Stomach (tissue), 9 donors: ENCODE data around the gene PPP1R13B. TPM values are rescaled to one million over a fixed set of nuclear protein-coding genes. Genes with fewer than 3 reads are reported as not detected.
A peak's percentile ranks its signal among the peaks of the same experiment; 100 is the strongest.

ENCODE experiments used
- DNase-seq, 2 donors: peaks; one replicate each; pipeline versions ENCODE4 v3.0.0 to v3.0.0-alpha.2; 2013 to 2019
- H3K27ac ChIP-seq, 5 donors: fragments of 200-600 bp in 4 of 5; sonication (generic) in 4 of 5; one replicate each; pipeline ENCODE4 v1.5.1; 2013 to 2019; ENCODE audit warnings: mild to moderate bottlenecking in 1 of 5, moderate library complexity in 1 of 5
- H3K27me3 ChIP-seq, 3 donors: fragments of 200-600 bp; sonication (generic); one replicate each; pipeline ENCODE4 v1.5.1; 2017 to 2019; ENCODE audit warnings: mixed run types in 1 of 3
- H3K36me3 ChIP-seq, 4 donors: fragments of 200-600 bp; sonication (generic); 1 replicate in 3 of 4; 2 replicates in 1 of 4; pipeline ENCODE4 v1.5.1; 2016 to 2019
- H3K4me1 ChIP-seq, 4 donors: fragments of 200-600 bp; sonication (generic); one replicate each; pipeline ENCODE4 v1.5.1; 2016 to 2019
- H3K4me3 ChIP-seq, 4 donors: fragments of 200-600 bp; sonication (generic) in 3 of 4; one replicate each; pipeline ENCODE4 v1.5.1; 2016 to 2019; ENCODE audit warnings: mild to moderate bottlenecking in 1 of 4
- H3K9me3 ChIP-seq, 4 donors: fragments of 200-600 bp; sonication (generic); one replicate each; pipeline ENCODE4 v1.5.1; 2016 to 2019
- EP300 ChIP-seq: sonication (generic); formaldehyde crosslinking; IDR thresholded peaks from one replicate; pipeline ENCODE4 v1.6.1; 2017; ENCODE audit warnings: antibody characterized with exemption
- POLR2A ChIP-seq, 4 donors: fragments of 450-650 bp; IDR thresholded peaks; one replicate each; pipeline ENCODE4 v1.6.1; 2016; ENCODE audit warnings: antibody characterized with exemption in 4 of 4, control low read depth in 2 of 4, mild to moderate bottlenecking in 1 of 4, moderate library complexity in 1 of 4
- POLR2AphosphoS5 ChIP-seq, 3 donors: sonication (generic); formaldehyde crosslinking; IDR thresholded peaks; one replicate each; pipeline ENCODE4 v1.6.1; 2016; ENCODE audit warnings: antibody characterized with exemption in 3 of 3
- WGBS, 5 donors: extraction: QIAGEN DNeasy Blood & Tissue Kit in 3 of 5; methylation state at CpG; one replicate each; pipeline versions ENCODE4 v1.1.5 to v1.1.7; 2013 to 2018; 5-methylcytosine and 5-hydroxymethylcytosine counted together
- intact Hi-C: fragments of 100-400 bp; cut with DNase I; formaldehyde crosslinking; loops from one replicate; pipeline ENCODE4 v1.15.1; 2023; ENCODE audit warnings: low total_unique reads
- polyA plus RNA-seq, 3 donors: library from polyadenylated mRNA; stranded (reverse); fragments of 200-250 nt; gene quantifications; one replicate each; pipeline ENCODE4 v1.2.3, GENCODE V29; 2013
- total RNA-seq, 5 donors: library from RNA; depleted of rRNA; stranded (reverse); fragments of >200 nt; gene quantifications; one replicate each; pipeline versions ENCODE4 v1.1.0 to v1.2.3, GENCODE V29; 2014 to 2016
- TF ChIP-seq, protein P1 (sequence below), 7 experiments: fragments of 450-650 bp in 4 of 7; fragments of 200-600 bp in 3 of 7; sonication (generic) in 3 of 7; IDR thresholded peaks; one replicate each; pipeline ENCODE4 v1.5.1; 2016 to 2019; ENCODE audit warnings: antibody characterized with exemption in 7 of 7, control low read depth in 2 of 7, mild to moderate bottlenecking in 1 of 7
- donor health status: healthy with polysubstance abuse.
- donor health status: Bipolar disorder and iron deficiency.
- donor health status: healthy.

The PPP1R13B gene
- total and polyA plus RNA-seq, 8 donors = 10.8 to 84.0 (median 18.3) TPM

DNA sequence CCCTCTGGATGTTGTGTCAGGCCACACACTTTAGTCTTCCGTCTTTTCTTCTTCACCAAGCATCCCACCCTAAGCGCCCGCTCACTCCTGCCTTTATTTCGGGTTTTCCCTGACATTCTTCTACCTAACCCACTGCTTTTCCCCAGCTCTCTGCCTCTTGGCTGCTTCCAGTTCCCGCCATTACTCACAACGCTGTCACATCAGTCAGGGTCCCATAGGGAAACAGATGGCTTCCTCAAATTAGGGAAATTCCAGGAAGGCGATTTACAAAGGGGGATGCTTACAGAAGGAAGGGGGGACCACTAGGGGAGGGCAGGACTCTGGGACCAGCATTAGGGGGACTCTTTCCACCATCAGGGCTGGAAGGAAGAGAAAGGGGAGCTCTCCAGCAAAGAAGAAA, 9.2 kb upstream of the PPP1R13B start:
- 65 to 79% (median 76%) methylated on average over 7 of the region's 7 CpGs for WGBS, 5 donors

DNA sequence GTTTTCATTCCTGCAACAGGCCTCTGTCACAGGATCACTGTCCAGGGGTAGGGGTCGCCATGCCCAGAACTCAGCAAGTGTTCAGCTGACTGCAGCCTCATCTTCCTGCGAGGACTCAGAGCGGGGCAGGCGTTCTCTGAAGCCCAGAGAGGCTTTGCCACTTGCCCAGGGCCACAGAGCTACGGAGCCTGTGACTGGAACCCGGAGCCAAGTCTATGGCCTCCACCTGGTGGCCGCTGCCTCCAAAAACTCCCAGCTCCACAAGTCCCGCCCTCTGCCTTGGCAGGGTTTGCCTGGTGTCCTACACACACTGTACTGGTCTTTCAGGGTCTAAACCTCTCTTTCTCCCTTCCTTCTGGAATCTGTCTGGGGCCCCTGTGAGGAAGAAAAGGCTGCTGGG, 8.7 kb upstream of the PPP1R13B start:
- Histone ChIP-seq H3K27ac (peak overlapping the region; percentile 69 to 83 (median 82)), H3K4me3 (no peak overlapping the region), H3K4me1 (peaks cover 7 to 27% (median 21%) of the 10 kb centered on the region in 4 donors), H3K9me3 (no peaks in the 10 kb centered on the region), H3K36me3 (no peaks in the 10 kb centered on the region), H3K27me3 (no peaks in the 10 kb centered on the region)
- TF ChIP-seq EP300 (no peak), POLR2AphosphoS5 (IDR thresholded peaks at IDR 0.05) (no peak), POLR2A (IDR thresholded peaks at IDR 0.05) (no peak)
- TF ChIP-seq, protein P1, sequence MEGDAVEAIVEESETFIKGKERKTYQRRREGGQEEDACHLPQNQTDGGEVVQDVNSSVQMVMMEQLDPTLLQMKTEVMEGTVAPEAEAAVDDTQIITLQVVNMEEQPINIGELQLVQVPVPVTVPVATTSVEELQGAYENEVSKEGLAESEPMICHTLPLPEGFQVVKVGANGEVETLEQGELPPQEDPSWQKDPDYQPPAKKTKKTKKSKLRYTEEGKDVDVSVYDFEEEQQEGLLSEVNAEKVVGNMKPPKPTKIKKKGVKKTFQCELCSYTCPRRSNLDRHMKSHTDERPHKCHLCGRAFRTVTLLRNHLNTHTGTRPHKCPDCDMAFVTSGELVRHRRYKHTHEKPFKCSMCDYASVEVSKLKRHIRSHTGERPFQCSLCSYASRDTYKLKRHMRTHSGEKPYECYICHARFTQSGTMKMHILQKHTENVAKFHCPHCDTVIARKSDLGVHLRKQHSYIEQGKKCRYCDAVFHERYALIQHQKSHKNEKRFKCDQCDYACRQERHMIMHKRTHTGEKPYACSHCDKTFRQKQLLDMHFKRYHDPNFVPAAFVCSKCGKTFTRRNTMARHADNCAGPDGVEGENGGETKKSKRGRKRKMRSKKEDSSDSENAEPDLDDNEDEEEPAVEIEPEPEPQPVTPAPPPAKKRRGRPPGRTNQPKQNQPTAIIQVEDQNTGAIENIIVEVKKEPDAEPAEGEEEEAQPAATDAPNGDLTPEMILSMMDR (IDR thresholded peaks at IDR 0.05) = no peak
- intact Hi-C loops = no loop called here
- WGBS, 5 donors = 78 to 100% (median 84%) methylated on average over 1 to 8 of the region's 8 CpGs
- DNase-seq = peak in 1 of 2 donors; percentile 48

More for the DNA sequence above, 9.2 kb upstream of the PPP1R13B start:
- H3K27me3 ChIP-seq = no peaks in the 10 kb centered on the region
- intact Hi-C loops = no loop called here
- no peak overlapping the region for H3K4me3 ChIP-seq
- TF ChIP-seq POLR2AphosphoS5 (IDR thresholded peaks at IDR 0.05) = no peak
- no peak for TF ChIP-seq EP300
- TF ChIP-seq POLR2A (IDR thresholded peaks at IDR 0.05) = no peak
- TF ChIP-seq, protein P1 (IDR thresholded peaks at IDR 0.05) = no peak
- no peaks in the 10 kb centered on the region for H3K9me3 ChIP-seq
- H3K4me1 ChIP-seq = peaks cover 7 to 30% (median 21%) of the 10 kb centered on the region in 4 donors
- DNase-seq = no peak
- H3K27ac ChIP-seq = peak overlapping the region in 3 of 5 donors; percentile 18 to 82 (median 72)
- no peaks in the 10 kb centered on the region for H3K36me3 ChIP-seq

DNA sequence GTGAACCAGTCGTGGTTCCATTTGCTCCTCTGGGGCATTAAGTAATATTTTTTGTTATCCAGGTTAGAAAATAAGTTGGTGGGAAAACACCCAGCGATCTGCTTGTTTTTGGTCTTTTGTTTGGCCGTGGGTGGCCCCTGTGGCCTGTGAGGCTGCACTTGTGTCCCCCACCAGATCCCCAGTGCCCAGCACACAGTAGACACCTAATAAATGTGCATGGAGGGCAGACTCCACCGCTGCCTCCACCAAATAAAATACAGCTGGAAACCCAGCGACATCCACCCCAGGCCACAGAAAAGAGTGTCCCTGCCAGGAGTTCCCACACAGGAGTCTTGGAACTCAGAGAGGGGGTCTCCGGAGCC, 8.3 kb upstream of the PPP1R13B start:
- H3K27me3 ChIP-seq = no peaks in the 10 kb centered on the region
- H3K36me3 ChIP-seq = no peaks in the 10 kb centered on the region
- TF ChIP-seq POLR2AphosphoS5 (IDR thresholded peaks at IDR 0.05) (no peak), EP300 (no peak), POLR2A (IDR thresholded peaks at IDR 0.05) (no peak)
- TF ChIP-seq, protein P1 (IDR thresholded peaks at IDR 0.05) = no peak
- H3K9me3 ChIP-seq = no peaks in the 10 kb centered on the region
- intact Hi-C loops = no loop called here
- peaks cover 7 to 27% (median 21%) of the 10 kb centered on the region in 4 donors for H3K4me1 ChIP-seq
- DNase-seq = no peak
- H3K4me3 ChIP-seq = no peak overlapping the region
- WGBS, 5 donors = 26 to 60% (median 48%) methylated on average over 5 to 6 of the region's 6 CpGs
- H3K27ac ChIP-seq = peak overlapping the region; percentile 69 to 83 (median 82)

DNA sequence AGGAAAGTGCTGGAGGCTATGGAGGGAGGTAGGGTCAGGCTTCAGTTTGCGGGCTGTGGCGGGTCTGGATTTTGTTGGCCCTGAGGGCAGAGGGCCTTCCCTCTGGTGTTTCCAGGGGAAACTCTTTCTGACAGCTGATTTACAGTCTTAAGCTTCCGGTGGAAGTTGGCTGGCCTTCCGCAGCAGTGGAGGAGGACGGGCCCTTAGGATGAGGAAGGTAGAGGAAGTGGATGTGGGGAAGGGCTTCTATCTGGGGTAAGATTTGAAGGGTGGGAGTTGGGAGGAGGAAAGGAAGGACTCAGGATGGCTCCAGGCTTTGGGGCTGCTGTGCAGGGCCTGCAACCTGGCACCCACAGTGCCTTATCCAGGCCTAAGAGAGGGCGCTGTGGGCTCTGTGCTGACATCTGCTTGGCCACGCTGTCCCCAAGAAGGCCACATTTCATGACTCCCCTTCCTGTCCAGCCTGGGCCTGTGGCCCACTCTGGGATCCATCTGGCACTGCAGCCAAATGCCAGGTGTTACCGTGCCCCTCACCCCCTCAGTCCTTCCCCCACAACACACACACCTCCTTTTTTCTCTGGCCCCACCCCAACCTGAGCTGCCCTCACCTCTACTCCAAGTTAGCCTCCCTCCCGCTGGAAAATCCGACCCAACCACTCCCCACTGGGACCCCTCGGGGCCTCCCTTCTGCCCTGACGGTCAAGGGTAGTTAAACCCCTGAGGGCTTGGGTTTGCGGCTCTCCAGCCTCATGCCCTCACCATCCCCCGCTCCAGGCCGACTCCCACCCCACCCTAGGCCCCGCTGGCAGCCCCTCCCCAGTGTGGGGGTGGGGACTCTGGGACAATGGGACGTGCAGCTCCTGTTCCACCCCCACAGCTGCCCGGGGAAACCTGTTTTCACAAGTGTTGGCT, 7.7 kb upstream of the PPP1R13B start:
- Histone ChIP-seq H3K4me1 (peaks cover 7 to 23% (median 20%) of the 10 kb centered on the region in 4 donors), H3K4me3 (no peak overlapping the region), H3K27ac (peak overlapping the region; percentile 69 to 83 (median 82)), H3K36me3 (no peaks in the 10 kb centered on the region), H3K9me3 (no peaks in the 10 kb centered on the region), H3K27me3 (no peaks in the 10 kb centered on the region)
- TF ChIP-seq EP300 = no peak
- no peak for TF ChIP-seq POLR2AphosphoS5 (IDR thresholded peaks at IDR 0.05)
- no peak for TF ChIP-seq POLR2A (IDR thresholded peaks at IDR 0.05)
- TF ChIP-seq, protein P1 (IDR thresholded peaks at IDR 0.05) = no peak
- peak; percentile 79 to 93 for DNase-seq
- WGBS, 5 donors = 31 to 42% (median 33%) methylated on average over 14 to 18 of the region's 18 CpGs
- intact Hi-C loops = no loop called here
